Measurements from ENCODE around the gene TMEM131.
"Not testable (repeated sequence)": the region's sequence is repeated elsewhere in the genome, so short reads cannot be mapped to it uniquely, and the experiment has no call there.

TMEM131 gene

GRCh38 chr2:97995734-97996624, at the start of gene TMEM131:
TMEM131 (minus strand) TSS chr2:97995948; CDS start chr2:97995662, 286 bp downstream.
- peak; percentile 87 to 90 for DNase-seq

DNA sequence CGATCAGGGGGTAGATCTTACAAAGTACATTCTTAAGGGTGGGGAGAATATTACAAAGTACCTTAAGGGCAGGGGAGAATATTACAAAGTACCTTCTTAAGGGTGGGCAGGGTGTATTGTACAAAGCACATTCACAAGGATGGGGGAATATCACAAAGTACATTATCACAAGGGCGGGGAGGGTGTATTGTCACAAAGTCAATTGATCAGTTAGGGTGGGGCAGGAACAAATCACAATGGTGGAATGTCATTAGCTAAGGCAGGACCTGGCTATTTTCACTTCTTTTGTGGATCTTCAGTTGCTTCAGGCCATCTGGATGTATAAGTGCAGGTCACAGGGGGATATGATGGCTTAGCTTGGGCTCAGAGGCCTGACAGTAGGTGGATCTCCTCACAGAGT, 49.0 kb upstream of the TMEM131 start:
- DNase-seq: not testable (repeated sequence)

DNA sequence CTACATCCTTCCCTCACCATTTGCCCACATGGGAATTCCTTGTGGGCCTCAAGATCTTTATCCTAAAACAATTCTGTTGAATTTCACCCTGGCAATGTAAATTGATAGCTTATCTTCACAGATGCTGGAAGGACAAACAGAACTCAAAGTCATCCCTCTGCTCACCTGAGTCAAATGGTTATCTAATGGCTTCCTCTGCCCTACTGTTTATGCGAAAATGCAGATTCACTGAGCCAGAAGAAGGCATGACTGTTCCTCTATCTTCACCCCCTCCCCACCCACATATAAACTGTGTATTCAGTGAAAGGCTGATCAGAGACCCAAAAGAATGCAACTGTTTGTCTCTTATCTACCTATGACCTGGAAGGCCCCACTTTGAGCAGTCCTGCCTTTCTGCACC, 47.4 kb upstream of the TMEM131 start:
- DNase-seq: no peak

GRCh38 chr2:98040331-98040939, 44.7 kb upstream of the TMEM131 start:
- no peak for DNase-seq

DNA sequence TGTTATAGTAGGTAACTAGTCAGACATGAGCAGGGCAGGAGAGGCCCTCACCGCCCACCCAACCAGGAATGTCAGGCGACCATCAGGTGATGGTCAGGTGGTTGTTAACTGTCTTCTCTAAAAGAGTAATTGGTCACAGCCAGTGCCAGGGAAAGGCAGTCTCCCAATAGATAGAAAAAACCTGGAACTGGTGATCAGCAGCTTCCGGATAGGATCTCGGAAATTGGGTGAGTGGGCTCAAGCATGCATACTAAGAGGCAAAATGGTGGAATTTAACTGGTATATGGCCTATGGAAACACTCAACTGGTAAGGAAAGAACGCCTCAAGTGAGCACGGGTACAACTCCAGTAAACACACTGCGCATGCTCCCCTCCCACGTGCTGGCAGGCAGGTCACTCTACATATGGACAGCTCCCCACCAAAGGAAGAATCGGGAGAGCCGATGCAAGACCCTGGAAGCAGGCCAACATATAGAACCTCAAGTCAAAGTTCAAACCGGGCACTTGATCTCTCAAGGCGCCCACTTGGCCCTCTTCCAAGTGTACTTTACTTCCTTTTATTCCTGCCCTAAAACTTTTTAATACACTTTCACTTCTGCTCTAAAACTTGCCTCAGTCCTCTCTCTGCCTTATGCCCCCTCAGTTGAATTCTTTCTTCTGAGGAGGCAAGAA, 43.5 kb upstream of the TMEM131 start:
- DNase-seq: no peak

DNA sequence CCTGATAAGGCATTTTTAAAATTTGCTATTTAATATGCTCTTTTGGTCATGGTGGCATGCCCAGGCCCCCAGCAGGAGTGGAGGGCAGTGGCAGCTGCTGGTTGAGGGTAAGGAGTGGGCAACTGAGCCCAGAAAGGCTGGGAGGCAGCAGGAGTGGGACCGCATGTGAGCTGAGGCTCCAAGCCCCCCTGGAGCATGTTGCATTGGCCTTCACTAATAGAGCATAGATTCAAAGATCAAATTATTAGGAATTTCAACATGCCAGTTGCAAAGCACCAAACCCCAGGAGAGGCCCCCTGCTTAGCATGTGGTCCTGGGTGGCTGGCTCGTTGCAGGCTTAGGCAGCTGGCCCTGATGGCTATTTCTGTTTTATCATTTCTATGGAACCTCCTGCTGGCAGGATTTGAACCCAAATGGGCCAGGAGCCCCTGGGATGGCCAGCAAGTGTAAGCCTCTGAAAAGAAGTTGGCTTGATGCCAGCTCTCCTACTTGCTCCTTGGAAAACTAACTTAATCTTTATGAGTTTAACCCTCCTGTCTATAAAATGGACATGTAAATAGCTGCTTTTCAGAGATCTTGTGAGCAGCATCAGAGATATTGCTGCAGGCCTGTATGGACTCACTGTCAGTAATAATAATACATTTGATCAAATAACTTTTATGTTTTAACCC, 42.1 kb upstream of the TMEM131 start:
- DNase-seq: no peak

DNA sequence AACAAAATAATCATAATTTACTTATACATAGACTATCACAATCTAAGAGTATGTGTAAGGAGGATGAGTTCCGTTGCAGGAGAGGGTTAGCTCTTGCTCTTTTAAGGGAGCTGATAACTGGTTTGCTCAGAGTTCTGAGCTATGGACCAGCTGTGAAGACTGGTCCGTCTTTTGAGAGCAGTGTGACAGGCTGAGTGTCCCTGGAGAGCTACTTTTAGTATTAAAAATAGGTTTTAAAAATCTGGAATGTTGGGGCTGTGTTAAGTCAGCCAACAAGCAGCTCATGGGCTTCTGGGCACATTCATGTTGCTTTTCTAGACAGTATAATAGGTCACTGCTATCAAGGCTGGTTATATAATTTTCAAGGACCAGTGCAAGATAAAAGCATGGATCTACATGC, 41.5 kb upstream of the TMEM131 start:
- DNase-seq: no peak

GRCh38 chr2:98036349-98037000, 40.7 kb upstream of the TMEM131 start:
- peak; percentile 61 to 73 for DNase-seq

DNA sequence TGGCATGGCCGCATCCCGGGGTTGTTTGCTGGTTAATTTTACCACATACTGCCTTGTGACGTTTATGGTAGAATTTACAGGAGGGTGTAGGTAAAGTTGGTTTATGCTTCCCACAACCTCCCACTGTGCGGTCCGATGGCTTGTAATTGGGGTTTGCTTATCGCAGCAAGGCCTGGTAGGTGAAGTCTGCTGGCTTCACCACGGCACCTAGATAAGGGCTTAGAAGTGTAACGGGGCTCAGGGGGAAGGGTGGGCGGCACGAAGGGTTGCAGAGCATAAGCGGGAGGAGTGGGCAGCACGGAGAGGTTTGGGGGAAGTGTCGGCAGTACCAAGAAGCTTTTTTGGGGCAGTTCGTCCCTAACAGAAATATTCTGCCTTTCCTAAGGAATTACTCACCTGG, 39.0 kb upstream of the TMEM131 start:
- no peak for DNase-seq

DNA sequence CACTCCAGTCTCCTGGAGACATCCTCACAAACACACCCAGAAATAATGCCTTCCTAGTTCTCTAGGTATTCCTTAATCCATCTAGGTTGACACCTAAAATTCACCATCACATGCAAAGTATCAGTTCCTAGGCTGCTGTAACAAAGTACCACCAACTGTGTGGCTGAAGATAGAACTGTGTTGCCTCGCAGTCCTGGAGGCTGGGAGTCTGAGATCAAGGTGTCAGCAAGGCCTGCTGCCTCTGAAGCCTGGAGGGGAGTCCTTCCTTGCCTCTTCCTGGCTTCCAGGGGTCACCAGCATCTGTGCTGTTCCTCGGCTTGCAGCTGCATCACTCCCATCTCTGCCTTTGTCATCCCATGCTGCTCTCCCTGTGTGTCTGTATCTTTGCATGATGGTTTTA, 36.3 kb upstream of the TMEM131 start:
- no peak for DNase-seq

DNA sequence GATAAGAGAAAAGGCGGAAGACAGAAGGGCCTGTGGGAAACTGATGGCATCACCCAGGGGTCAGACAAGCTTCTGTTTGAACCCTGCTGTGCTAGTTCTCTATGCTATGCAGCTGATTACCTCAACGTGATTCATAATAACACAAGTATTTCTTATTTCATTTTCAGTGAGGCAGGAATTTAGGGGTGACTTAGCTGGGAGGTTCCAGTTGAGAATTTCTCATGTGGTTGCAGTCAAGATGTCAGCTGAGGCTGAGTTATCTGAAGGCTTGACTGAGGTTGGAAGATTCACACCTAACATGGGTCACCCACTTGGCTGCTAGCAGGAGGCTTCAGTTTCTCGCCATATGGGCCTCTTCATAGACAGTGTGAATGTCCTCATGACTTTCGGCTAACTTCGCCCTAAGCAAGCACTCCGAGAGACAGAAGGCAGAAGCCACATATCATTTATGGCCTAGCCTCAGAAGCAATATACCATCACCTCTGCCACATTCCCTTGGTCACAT, 34.0 kb upstream of the TMEM131 start:
- no peak for DNase-seq

GRCh38 chr2:98028931-98029717, 33.4 kb upstream of the TMEM131 start:
- DNase-seq: no peak

DNA sequence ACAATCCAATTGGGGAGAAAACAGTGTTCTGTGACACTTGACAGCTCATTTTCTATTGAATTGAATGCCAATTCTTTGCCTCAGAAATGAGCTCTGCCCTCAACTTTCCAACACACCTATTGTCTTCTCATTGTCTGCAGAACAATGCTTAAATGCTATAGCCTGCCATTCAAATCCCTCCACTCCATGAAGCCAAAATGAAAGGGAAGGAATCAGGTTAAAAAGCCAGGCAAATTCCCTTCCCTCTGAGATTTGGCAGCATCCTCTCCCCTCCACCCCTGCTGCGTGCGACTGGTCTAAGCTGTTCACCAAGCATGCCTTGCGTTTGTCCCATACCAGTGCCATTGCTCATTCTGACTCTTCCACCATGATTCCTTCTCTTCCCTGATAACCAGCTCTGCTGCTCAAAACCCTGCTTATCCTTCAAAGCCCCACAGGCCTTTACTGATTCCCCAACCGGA, 32.4 kb upstream of the TMEM131 start:
- DNase-seq: no peak

DNA sequence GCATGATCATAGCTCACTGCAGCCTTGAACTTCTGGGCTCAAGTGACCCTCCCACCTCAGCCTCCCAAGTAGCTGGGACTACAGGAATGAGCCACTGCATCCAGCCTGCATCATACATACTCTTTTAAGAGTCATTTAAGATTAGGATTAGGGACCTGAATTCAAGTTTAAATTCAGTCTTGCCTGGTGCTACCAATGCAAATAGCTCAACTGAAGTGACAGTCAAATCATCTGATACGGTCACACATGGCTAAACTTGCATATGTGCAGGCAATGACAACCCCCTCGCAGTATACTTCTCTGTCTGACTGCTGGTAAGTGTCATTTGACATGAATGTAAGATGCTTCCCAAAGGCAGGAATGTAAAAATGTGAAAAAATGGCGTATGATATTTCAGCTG, 31.8 kb upstream of the TMEM131 start:
- no peak for DNase-seq

- DNase-seq: no peak
These were observed 31.3 kb upstream of the TMEM131 start for GRCh38 chr2:98026927-98027522.

GRCh38 chr2:98026292-98026691, 30.5 kb upstream of the TMEM131 start:
- DNase-seq: no peak

GRCh38 chr2:98025481-98026037, 29.8 kb upstream of the TMEM131 start:
- no peak for DNase-seq

DNA sequence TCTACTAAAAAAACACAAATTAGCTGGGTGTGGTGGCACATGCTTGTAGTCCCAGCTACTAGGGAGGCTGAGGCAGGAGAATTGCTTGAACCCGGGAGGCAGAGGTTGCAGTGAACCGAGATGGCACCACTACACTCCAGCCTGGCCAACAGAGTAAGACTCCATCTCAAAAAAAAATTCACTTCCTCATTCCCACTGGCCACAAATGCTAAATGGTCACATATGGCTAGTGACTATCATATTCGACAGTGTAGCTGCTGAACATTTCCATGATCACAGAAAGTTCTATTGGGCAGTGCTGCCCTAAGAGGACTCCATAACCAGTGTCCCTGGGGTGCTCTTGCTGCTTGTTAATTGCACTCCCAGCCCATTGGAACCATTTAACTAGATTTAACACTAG, 26.3 kb upstream of the TMEM131 start:
- DNase-seq: not testable (repeated sequence)

DNA sequence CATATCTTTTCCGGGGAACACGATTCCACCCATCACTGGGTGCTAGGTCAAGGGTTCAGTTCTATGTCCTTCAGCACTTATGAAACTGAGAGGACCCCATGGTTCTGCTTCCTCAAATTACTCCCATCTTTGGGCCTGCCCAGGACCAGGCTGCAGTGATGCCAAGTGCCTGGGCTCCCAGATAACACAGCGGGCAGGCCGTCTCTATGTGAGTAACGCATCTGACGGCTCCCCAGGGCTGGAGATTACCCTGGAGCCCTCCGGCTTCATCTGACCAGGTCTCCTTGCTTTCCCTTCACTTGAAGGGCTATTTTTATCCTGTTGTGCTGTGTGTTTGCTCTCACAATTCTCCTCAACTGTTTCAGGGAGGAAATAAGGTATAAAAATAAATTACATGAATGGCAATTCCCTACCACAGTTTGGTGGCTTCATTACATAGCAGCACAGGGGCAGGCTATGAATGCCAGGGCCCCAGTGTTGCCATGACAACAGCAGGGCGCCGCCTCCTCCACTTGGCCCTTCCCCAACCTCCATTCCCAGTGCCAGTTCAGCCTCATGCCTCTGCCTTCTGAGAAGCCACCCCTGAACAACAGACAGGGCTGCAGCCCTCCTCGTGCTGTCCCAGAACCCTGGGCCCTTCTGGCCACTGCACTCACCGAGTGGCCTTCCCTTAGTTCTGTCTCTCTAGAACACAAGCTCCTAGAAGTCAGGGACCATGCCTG, 25.4 kb upstream of the TMEM131 start:
- no peak for DNase-seq

DNA sequence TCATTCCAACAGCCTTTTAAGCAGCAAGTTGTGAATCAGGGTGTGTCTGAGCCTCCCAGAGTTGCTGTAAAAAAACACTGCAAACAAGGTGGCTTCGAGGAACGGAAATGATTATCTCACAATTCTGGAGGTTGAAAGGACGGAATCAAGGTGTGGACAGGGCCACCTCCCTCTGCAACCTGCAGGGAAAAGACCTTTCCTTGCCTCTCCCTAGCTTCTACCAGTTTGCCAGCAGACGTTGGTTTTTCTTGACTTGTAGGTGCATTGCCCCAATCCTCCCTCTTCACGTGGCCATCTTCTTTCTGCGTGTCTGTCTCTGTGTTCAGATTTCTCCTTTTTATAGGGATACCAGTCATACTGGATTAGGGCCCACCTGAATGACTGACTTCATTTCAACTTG, 24.8 kb upstream of the TMEM131 start:
- DNase-seq: no peak

Measured in SHP77 (cell line).